Measurements from ENCODE around the gene EVI2B. TPM values are rescaled to one million over a fixed set of nuclear protein-coding genes. Genes with fewer than 3 reads are reported as not detected.

EVI2B gene
- total RNA-seq, 2 experiments from 2014 or later = 99.1 to 102 TPM

DNA sequence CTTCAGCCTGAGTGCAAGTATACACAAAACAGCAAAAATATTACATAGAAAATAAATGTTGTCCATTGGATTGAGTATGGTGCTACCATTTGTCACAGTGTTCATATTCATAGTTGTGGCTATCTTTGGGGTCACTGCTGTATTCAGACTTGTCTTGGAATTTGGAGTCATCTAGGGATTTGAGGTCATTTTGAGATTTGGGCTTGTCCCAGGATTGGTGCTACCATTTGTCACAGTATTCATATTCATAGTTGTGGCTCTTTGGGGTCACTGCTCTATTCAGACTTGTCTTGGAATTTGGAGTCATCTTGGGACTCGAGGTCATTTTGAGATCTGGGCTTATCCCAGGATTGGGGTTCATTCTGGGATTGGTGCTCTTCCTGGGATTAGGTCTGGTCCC is 41.6 kb downstream of the EVI2B start:
- H3K36me3 ChIP-seq (ENCODE audit: insufficient read depth, low read length) = no peaks in the 10 kb centered on the region
- no peak overlapping the region for H3K27ac ChIP-seq (ENCODE audit: low read depth in 1 of 2, low read length in 2 of 2)
- H3K27me3 Mint-ChIP-seq = no peaks in the 10 kb centered on the region
- peaks cover 9% of the 10 kb centered on the region for H3K36me3 Mint-ChIP-seq (ENCODE audit: low read depth)
- H3K27me3 ChIP-seq (ENCODE audit: control insufficient read depth in 1 of 2, insufficient read depth in 2 of 2, low read length in 2 of 2) = no peaks in the 10 kb centered on the region
- TF ChIP-seq CTCF (IDR thresholded peaks at IDR 0.05) = no peak
- no peaks in the 10 kb centered on the region for H3K9me3 Mint-ChIP-seq
- no peaks in the 10 kb centered on the region for H3K4me1 ChIP-seq (ENCODE audit: insufficient read depth, low read length)
- H3K4me3 ChIP-seq (ENCODE audit: low read length) = no peak overlapping the region
- ChIA-PET POLR2A (interaction anchor here (0.6 kb wide), 1 partner anchor 38 kb away, joined by 4 read pairs; no protein-coding TSS in a partner anchor), CTCF (no interaction called here)
- ATAC-seq (ENCODE audit: poor library complexity) (no peak), DNase-seq (no peak)
- H3K4me3 Mint-ChIP-seq = no peak overlapping the region
- intact Hi-C loops (cut with DNase I, micrococcal nuclease) = loop anchor here in 1 of 2 experiments (2.0 kb wide), 1 partner anchor 93 kb away; no protein-coding TSS in a partner anchor
- no peaks in the 10 kb centered on the region for H3K4me1 Mint-ChIP-seq (ENCODE audit: low read depth)
- H3K27ac Mint-ChIP-seq = no peak overlapping the region
- no peaks in the 10 kb centered on the region for H3K9me3 ChIP-seq (ENCODE audit: control insufficient read depth in 1 of 2, insufficient read depth in 1 of 2, low read length in 2 of 2)

GRCh38 chr17:31269578-31269983 is 44.3 kb downstream of the EVI2B start:
- no peaks in the 10 kb centered on the region for H3K27me3 Mint-ChIP-seq
- CTCF ChIA-PET = interaction anchor here (0.6 to 1.6 kb wide), 3 partner anchors 8 to 534 kb away, joined by 3 read pairs; no protein-coding TSS in a partner anchor
- ATAC-seq (ENCODE audit: poor library complexity) = no peak
- no peaks in the 10 kb centered on the region for H3K9me3 Mint-ChIP-seq
- H3K9me3 ChIP-seq (ENCODE audit: control insufficient read depth in 1 of 2, insufficient read depth in 1 of 2, low read length in 2 of 2) = no peaks in the 10 kb centered on the region
- no peaks in the 10 kb centered on the region for H3K27me3 ChIP-seq (ENCODE audit: control insufficient read depth in 1 of 2, insufficient read depth in 2 of 2, low read length in 2 of 2)
- no peak overlapping the region for H3K27ac Mint-ChIP-seq
- POLR2A ChIA-PET = no interaction called here
- DNase-seq = no peak
- peaks cover 4% of the 10 kb centered on the region for H3K36me3 ChIP-seq (ENCODE audit: insufficient read depth, low read length)
- no peak for TF ChIP-seq CTCF (IDR thresholded peaks at IDR 0.05)
- H3K36me3 Mint-ChIP-seq (ENCODE audit: low read depth) = peaks cover 15% of the 10 kb centered on the region
- H3K4me1 Mint-ChIP-seq (ENCODE audit: low read depth) = peaks cover 6% of the 10 kb centered on the region
- no peak overlapping the region for H3K4me3 Mint-ChIP-seq
- no peaks in the 10 kb centered on the region for H3K4me1 ChIP-seq (ENCODE audit: insufficient read depth, low read length)
- no peak overlapping the region for H3K27ac ChIP-seq (ENCODE audit: low read depth in 1 of 2, low read length in 2 of 2)
- H3K4me3 ChIP-seq (ENCODE audit: low read length) = no peak overlapping the region
- intact Hi-C loops (cut with DNase I, micrococcal nuclease) = loop anchor here in 1 of 2 experiments (10.0 kb wide), 1 partner anchor 55 kb away; the partner anchor contains the start of gene EVI2A

DNA sequence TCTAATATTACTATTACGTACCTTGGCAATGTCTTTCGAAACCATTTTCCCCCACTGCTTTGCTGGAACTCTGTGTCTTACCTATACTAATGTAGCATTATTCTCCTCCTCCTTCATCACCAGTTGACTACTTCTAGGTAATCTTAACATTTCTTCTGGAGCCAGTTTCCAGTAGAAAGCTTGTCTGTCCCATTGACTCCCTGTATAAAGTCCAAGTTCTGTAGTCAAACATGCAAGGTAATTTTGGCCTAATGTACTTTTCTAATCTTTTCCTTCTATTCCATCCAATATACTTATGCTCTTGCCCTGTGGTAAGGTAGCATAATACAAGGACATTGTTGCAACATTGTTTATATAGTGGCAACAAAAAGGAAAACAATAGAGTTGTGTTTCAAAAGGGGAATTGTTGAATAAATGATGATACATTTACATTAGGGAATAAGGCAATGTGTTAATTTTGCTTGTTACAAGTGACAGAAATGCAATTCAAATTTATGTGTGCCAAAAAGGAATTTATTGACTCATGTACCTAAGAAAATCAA is 44.7 kb downstream of the EVI2B start:
- POLR2A ChIA-PET = no interaction called here
- Mint-ChIP-seq H3K9me3 (no peaks in the 10 kb centered on the region), H3K4me3 (no peak overlapping the region), H3K36me3 (ENCODE audit: low read depth) (peaks cover 15% of the 10 kb centered on the region), H3K27ac (no peak overlapping the region), H3K4me1 (ENCODE audit: low read depth) (peaks cover 6% of the 10 kb centered on the region), H3K27me3 (no peaks in the 10 kb centered on the region)
- H3K27ac ChIP-seq (ENCODE audit: low read depth in 1 of 2, low read length in 2 of 2) = no peak overlapping the region
- H3K36me3 ChIP-seq (ENCODE audit: insufficient read depth, low read length) = peaks cover 4% of the 10 kb centered on the region
- no peaks in the 10 kb centered on the region for H3K9me3 ChIP-seq (ENCODE audit: control insufficient read depth in 1 of 2, insufficient read depth in 1 of 2, low read length in 2 of 2)
- no peak for TF ChIP-seq CTCF (IDR thresholded peaks at IDR 0.05)
- no peak for DNase-seq
- no peak overlapping the region for H3K4me3 ChIP-seq (ENCODE audit: low read length)
- CTCF ChIA-PET = interaction anchor here (0.6 to 1.6 kb wide), 3 partner anchors 9 to 534 kb away, joined by 3 read pairs; no protein-coding TSS in a partner anchor
- no peaks in the 10 kb centered on the region for H3K27me3 ChIP-seq (ENCODE audit: control insufficient read depth in 1 of 2, insufficient read depth in 2 of 2, low read length in 2 of 2)
- H3K4me1 ChIP-seq (ENCODE audit: insufficient read depth, low read length) = no peaks in the 10 kb centered on the region
- intact Hi-C loops (cut with DNase I, micrococcal nuclease) = loop anchor here in 1 of 2 experiments (10.0 kb wide), 1 partner anchor 56 kb away; the partner anchor contains the start of gene EVI2A
- no peak for ATAC-seq (ENCODE audit: poor library complexity)
